DOHH2 (cell line): ENCODE data around the gene TRIOBP.
A peak's percentile ranks its signal among the peaks of the same experiment; 100 is the strongest.

Source experiments
- H3F3A ChIP-seq: fragments of 200-600 bp; sonication (generic), shearing (Covaris generic); 2 replicates; pipeline ENCODE4 v1.6.0; 2016; ENCODE audit warnings: antibody characterized with exemption, mild to moderate bottlenecking; ENCODE audit not compliant: control insufficient read depth, insufficient read depth
- H3K27ac ChIP-seq: fragments of 200-600 bp; sonication (generic); 2 replicates; pipeline ENCODE4 v1.5.1; 2014; ENCODE audit warnings: low read depth, mild to moderate bottlenecking, low read length, moderate library complexity
- H3K27me3 ChIP-seq: fragments of 200-600 bp; sonication (generic); 2 replicates; pipeline ENCODE4 v1.6.1; 2014; ENCODE audit warnings: mild to moderate bottlenecking, low read length, mixed read lengths; ENCODE audit not compliant: control insufficient read depth
- H3K36me3 ChIP-seq: fragments of 200-600 bp; sonication (generic); 2 replicates; pipeline ENCODE4 v1.6.1; 2014; ENCODE audit warnings: mild to moderate bottlenecking, low read length, moderate library complexity, mixed read lengths; ENCODE audit not compliant: control insufficient read depth
- H3K4me1 ChIP-seq: fragments of 200-600 bp; sonication (generic); 2 replicates; pipeline ENCODE4 v1.6.1; 2014; ENCODE audit warnings: mild to moderate bottlenecking, low read length, mixed read lengths; ENCODE audit not compliant: control insufficient read depth
- H3K4me2 ChIP-seq: fragments of 200-600 bp; sonication (generic); 2 replicates; pipeline ENCODE4 v1.6.0; 2014; ENCODE audit warnings: mild to moderate bottlenecking, low read length, moderate library complexity
- H3K4me3 ChIP-seq: fragments of 200-600 bp; sonication (generic); 2 replicates; pipeline ENCODE4 v1.5.1; 2014; ENCODE audit warnings: mild to moderate bottlenecking, low read length, mixed read lengths
- H3K79me2 ChIP-seq: fragments of 200-600 bp; sonication (generic); 2 replicates; pipeline ENCODE4 v1.6.1; 2014; ENCODE audit warnings: mild to moderate bottlenecking, low read length, mixed read lengths; ENCODE audit not compliant: control insufficient read depth
- H3K9me2 ChIP-seq: fragments of 200-600 bp; sonication (generic); replicated peaks from 2 replicates; pipeline ENCODE4 v1.6.1; 2014; ENCODE audit warnings: mild to moderate bottlenecking, low read length, mixed read lengths; ENCODE audit not compliant: control insufficient read depth
- H3K9me3 ChIP-seq: fragments of 200-600 bp; sonication (generic); 2 replicates; pipeline ENCODE4 v1.6.1; 2014; ENCODE audit warnings: antibody characterized with exemption, low read length, mixed read lengths; ENCODE audit not compliant: control insufficient read depth, insufficient read depth
- H4K20me1 ChIP-seq: fragments of 200-600 bp; sonication (generic); 2 replicates; pipeline ENCODE4 v1.6.0; 2014; ENCODE audit warnings: low read depth, mild to moderate bottlenecking, antibody characterized with exemption, low read length, moderate library complexity; ENCODE audit not compliant: control insufficient read depth, insufficient read depth
- EZH2phosphoT487 ChIP-seq: fragments of 200-600 bp; sonication (generic); IDR thresholded peaks from 2 replicates; pipeline ENCODE4 v1.6.1; 2017; ENCODE audit warnings: borderline replicate concordance, mild to moderate bottlenecking, antibody characterized with exemption, low read length, moderate library complexity, mixed read lengths
- TF ChIP-seq, protein P1 (sequence below): fragments of 200-600 bp; sonication (generic); IDR thresholded peaks from one replicate; pipeline ENCODE4 v1.5.1; 2014; ENCODE audit warnings: antibody characterized with exemption, mild to moderate bottlenecking, low read depth, low read length; ENCODE audit not compliant: poor library complexity, severe bottlenecking

Gene TRIOBP

DNA sequence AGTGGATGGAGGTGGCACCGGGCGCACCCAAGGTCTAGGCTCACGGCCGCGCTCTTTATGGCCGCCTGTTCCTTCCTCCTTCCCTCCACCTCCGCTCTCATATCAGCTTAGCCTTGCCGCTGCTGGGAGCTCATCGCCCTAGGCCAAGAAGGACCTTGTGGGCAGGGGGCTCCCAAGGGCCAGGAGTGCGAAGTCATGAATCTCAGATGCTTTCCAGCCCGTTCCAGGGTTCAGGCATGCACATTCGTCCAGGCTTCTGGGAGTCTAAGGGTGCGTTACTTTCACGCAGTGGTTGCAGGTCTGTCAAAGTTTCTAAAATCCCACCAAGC, 122.2 kb downstream of the TRIOBP start:
- Histone ChIP-seq H3K27ac (no peak overlapping the region), H3K9me2 (no peaks in the 10 kb centered on the region), H3K27me3 (peaks cover 32% of the 10 kb centered on the region), H3K79me2 (no peaks in the 10 kb centered on the region), H3K9me3 (no peaks in the 10 kb centered on the region), H3K4me2 (peak overlapping the region; percentile 82), H4K20me1 (no peaks in the 10 kb centered on the region), H3K4me1 (peaks cover 20% of the 10 kb centered on the region), H3K4me3 (peak overlapping the region; percentile 60), H3F3A (no peaks in the 10 kb centered on the region), H3K36me3 (no peaks in the 10 kb centered on the region)
- no peak for TF ChIP-seq EZH2phosphoT487
- TF ChIP-seq, protein P1, sequence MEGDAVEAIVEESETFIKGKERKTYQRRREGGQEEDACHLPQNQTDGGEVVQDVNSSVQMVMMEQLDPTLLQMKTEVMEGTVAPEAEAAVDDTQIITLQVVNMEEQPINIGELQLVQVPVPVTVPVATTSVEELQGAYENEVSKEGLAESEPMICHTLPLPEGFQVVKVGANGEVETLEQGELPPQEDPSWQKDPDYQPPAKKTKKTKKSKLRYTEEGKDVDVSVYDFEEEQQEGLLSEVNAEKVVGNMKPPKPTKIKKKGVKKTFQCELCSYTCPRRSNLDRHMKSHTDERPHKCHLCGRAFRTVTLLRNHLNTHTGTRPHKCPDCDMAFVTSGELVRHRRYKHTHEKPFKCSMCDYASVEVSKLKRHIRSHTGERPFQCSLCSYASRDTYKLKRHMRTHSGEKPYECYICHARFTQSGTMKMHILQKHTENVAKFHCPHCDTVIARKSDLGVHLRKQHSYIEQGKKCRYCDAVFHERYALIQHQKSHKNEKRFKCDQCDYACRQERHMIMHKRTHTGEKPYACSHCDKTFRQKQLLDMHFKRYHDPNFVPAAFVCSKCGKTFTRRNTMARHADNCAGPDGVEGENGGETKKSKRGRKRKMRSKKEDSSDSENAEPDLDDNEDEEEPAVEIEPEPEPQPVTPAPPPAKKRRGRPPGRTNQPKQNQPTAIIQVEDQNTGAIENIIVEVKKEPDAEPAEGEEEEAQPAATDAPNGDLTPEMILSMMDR, result no peak

GRCh38 chr22:37820350-37820749, 123.5 kb downstream of the TRIOBP start:
- TF ChIP-seq, protein P1, result no peak
- TF ChIP-seq EZH2phosphoT487, result no peak
- Histone ChIP-seq H3K9me3 (no peaks in the 10 kb centered on the region), H3K4me2 (no peak overlapping the region), H3K27me3 (peaks cover 32% of the 10 kb centered on the region), H3K79me2 (no peaks in the 10 kb centered on the region), H3K4me1 (peaks cover 20% of the 10 kb centered on the region), H3K36me3 (no peaks in the 10 kb centered on the region), H3K27ac (no peak overlapping the region), H4K20me1 (no peaks in the 10 kb centered on the region), H3K4me3 (no peak overlapping the region), H3K9me2 (no peaks in the 10 kb centered on the region), H3F3A (no peaks in the 10 kb centered on the region)

DNA sequence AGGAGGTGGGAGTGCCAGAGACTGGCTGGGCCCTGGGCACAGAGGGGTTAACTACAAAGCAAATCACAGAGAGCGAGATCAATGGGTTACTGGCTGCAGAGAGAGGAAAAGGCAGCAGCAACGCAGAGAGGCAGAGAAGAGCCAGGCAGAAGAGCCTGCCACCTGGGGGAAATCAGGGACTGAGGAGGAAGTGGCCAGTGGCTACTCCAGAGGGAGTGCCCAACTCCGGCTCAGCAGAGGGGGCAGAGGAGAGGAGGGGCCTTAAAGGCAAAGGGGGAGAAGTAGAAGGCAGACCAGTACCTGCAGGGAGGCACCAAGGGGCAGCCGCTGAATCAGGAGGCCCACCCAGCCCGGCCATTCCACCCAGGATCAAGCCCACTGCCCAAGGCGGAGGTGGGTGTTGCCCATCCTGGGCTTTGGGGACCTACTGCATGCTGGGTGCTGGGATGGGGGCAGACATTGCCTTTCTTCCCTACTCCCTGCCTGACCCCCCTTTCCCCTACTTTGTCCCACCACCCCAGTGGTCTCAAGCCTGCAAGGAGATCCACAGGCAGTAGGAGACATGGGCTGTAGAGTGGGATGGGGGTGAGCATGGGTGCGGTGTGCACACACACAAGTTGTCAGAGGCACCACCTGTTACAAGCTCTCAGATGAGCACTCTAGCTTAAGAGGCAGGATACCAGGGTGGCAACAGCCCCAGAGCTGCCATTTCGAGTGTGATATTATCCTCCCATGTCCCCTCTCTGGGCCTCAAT, 125.4 kb downstream of the TRIOBP start:
- Histone ChIP-seq H3K27me3 (peaks cover 32% of the 10 kb centered on the region), H3K9me2 (no peaks in the 10 kb centered on the region), H4K20me1 (no peaks in the 10 kb centered on the region), H3K79me2 (no peaks in the 10 kb centered on the region), H3K4me3 (no peak overlapping the region), H3F3A (no peaks in the 10 kb centered on the region), H3K4me1 (peaks cover 20% of the 10 kb centered on the region), H3K36me3 (no peaks in the 10 kb centered on the region), H3K9me3 (no peaks in the 10 kb centered on the region), H3K27ac (no peak overlapping the region), H3K4me2 (no peak overlapping the region)
- TF ChIP-seq EZH2phosphoT487, result no peak
- TF ChIP-seq, protein P1, result no peak
